HEK293T (cell line): ENCODE results near the gene CCDC134.

Experiments
- CTCF ChIA-PET: fragments of 350-600 bp; formaldehyde crosslinking; extraction: SDS; loops from one replicate; lab custom pipeline; 2021; ENCODE audit warnings: antibody characterized with exemption, inconsistent platforms; lab: Yijun Ruan, JAX
- POLR2A ChIA-PET: fragments of 350-600 bp; formaldehyde crosslinking; extraction: SDS; loops from one replicate; lab custom pipeline; 2020; ENCODE audit warnings: antibody characterized with exemption, inconsistent platforms; lab: Yijun Ruan, JAX
- DNase-seq: peaks from one replicate; pipeline ENCODE4 v3.0.0; 2012; ENCODE audit warnings: mixed read lengths; ENCODE audit errors: extremely low spot score
- ARNT ChIP-seq: fragments of 450-650 bp; IDR thresholded peaks from 2 replicates; pipeline ENCODE4 v1.6.1; 2017; ENCODE audit warnings: mild to moderate bottlenecking
- BHLHE40 ChIP-seq: fragments of 450-650 bp; IDR thresholded peaks from 2 replicates; pipeline ENCODE4 v1.6.1; 2016; ENCODE audit warnings: mild to moderate bottlenecking, moderate library complexity, borderline replicate concordance
- CTBP1 ChIP-seq: fragments of 450-650 bp; IDR thresholded peaks from 2 replicates; pipeline ENCODE4 v1.6.1; 2016; ENCODE audit warnings: borderline replicate concordance
- ELF4 ChIP-seq: fragments of 450-650 bp; IDR thresholded peaks from 2 replicates; pipeline ENCODE4 v1.6.1; 2017; ENCODE audit warnings: antibody characterized with exemption
- FOXA1 ChIP-seq: fragments of 450-650 bp; IDR thresholded peaks from 2 replicates; pipeline ENCODE4 v1.6.1; 2016; ENCODE audit warnings: mild to moderate bottlenecking
- FOXK2 ChIP-seq: fragments of 450-650 bp; IDR thresholded peaks from 2 replicates; pipeline ENCODE4 v1.6.1; 2016; ENCODE audit warnings: mild to moderate bottlenecking
- FOXM1 ChIP-seq: fragments of 450-650 bp; IDR thresholded peaks from 2 replicates; pipeline ENCODE4 v1.6.1; 2017; ENCODE audit warnings: mild to moderate bottlenecking, borderline replicate concordance
- HDGF ChIP-seq: fragments of 450-650 bp; IDR thresholded peaks from 2 replicates; pipeline ENCODE4 v1.6.1; 2017; ENCODE audit warnings: antibody characterized with exemption, borderline replicate concordance
- L3MBTL2 ChIP-seq: fragments of 450-650 bp; conservative IDR thresholded peaks from 2 replicates; pipeline ENCODE4 v1.6.1; 2016; ENCODE audit warnings: mild to moderate bottlenecking
- LEF1 ChIP-seq: fragments of 450-650 bp; IDR thresholded peaks from 2 replicates; pipeline ENCODE4 v1.6.1; 2017; ENCODE audit warnings: mild to moderate bottlenecking, borderline replicate concordance
- NFRKB ChIP-seq: fragments of 450-650 bp; IDR thresholded peaks from 2 replicates; pipeline ENCODE4 v1.6.1; 2016; ENCODE audit warnings: mild to moderate bottlenecking, moderate library complexity
- SP1 ChIP-seq: fragments of 450-650 bp; IDR thresholded peaks from 2 replicates; pipeline ENCODE4 v1.6.1; 2017
- SUZ12 ChIP-seq: fragments of 450-650 bp; IDR thresholded peaks from 2 replicates; pipeline ENCODE4 v1.6.1; 2016; ENCODE audit warnings: mild to moderate bottlenecking
- TARDBP ChIP-seq: fragments of 450-650 bp; IDR thresholded peaks from 2 replicates; pipeline ENCODE4 v1.6.1; 2016
- ZNF384 ChIP-seq: fragments of 450-650 bp; IDR thresholded peaks from 2 replicates; pipeline ENCODE4 v1.6.1; 2016
- TF ChIP-seq, protein P1 (sequence below): fragments of 450-650 bp; IDR thresholded peaks from 2 replicates; pipeline ENCODE4 v1.6.1; 2016

The CCDC134 gene

DNA sequence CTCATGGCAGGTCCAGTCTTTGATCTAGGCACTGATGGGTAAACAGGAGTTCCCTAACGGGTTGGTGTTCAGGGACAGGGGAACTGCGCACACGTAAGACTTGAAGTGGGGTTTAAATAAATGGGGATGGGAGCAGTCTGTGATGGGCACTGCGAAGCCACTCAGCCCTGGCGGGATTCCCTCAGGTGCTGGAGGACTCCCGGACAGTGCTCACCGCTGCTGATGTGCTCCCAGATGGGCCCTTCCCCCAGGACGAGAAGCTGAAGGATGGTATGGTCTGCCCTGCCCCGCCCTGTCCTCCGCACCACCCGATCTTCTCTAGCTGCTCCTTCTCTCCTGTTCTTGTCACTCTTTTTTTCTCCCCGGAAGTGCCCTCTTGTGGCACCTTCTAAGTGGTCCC, 9.5 kb downstream of the CCDC134 start:
- no peak for TF ChIP-seq ARNT
- TF ChIP-seq HDGF: no peak
- no peak for TF ChIP-seq NFRKB
- TF ChIP-seq CTBP1: no peak
- TF ChIP-seq FOXM1: no peak
- TF ChIP-seq L3MBTL2: no peak
- CTCF ChIA-PET: no interaction called here
- POLR2A ChIA-PET: interaction anchor here (4.1 kb wide), 1 partner anchor 10 kb away, joined by 30 read pairs; the partner anchor contains the start of gene CCDC134
- no peak for DNase-seq

DNA sequence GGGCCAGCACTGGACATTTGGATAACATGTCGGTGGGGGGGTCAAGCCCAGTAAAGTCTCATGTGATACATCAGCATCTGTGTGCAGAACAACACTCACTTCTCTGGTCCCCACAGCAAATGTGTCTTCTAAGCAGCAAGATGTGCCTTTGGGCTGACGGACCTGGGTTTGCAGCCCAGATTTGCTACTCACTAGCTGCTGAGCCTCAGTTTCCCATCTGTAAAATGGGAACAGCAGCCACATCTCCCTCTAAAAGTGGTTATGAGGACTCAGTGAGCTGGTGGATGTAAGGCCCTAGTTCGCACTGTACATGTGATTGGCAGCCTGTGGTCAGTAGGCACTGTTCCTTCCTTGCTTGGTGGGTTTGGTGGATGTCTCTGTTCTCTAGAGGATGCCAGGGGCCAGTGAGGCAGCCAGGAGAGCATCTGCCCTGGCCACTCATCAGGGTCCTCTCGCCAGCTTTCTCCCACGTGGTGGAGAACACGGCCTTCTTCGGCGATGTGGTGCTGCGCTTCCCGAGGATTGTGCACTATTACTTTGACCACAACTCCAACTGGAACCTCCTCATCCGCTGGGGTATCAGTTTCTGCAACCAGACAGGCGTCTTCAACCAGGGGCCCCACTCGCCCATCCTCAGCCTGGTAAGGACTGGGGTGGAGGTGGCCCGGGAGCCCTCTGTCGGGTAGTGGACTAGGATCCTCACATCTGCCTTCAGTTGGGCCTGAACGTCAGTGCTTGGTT, 12.5 kb downstream of the CCDC134 start:
- TF ChIP-seq ELF4 (no peak), TARDBP (no peak), HDGF (no peak), ZNF384 (no peak), FOXK2 (no peak), FOXA1 (no peak), CTBP1 (no peak), NFRKB (no peak), SP1 (no peak), ARNT (no peak), FOXM1 (no peak), BHLHE40 (no peak), LEF1 (no peak), SUZ12 (no peak), L3MBTL2 (no peak)
- TF ChIP-seq, protein P1, sequence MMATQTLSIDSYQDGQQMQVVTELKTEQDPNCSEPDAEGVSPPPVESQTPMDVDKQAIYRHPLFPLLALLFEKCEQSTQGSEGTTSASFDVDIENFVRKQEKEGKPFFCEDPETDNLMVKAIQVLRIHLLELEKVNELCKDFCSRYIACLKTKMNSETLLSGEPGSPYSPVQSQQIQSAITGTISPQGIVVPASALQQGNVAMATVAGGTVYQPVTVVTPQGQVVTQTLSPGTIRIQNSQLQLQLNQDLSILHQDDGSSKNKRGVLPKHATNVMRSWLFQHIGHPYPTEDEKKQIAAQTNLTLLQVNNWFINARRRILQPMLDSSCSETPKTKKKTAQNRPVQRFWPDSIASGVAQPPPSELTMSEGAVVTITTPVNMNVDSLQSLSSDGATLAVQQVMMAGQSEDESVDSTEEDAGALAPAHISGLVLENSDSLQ: no peak
- ChIA-PET POLR2A (interaction anchor here (2.7 kb wide), 1 partner anchor 12 kb away, joined by 20 read pairs; the partner anchor contains the start of gene CCDC134), CTCF (no interaction called here)
- DNase-seq: no peak

DNA sequence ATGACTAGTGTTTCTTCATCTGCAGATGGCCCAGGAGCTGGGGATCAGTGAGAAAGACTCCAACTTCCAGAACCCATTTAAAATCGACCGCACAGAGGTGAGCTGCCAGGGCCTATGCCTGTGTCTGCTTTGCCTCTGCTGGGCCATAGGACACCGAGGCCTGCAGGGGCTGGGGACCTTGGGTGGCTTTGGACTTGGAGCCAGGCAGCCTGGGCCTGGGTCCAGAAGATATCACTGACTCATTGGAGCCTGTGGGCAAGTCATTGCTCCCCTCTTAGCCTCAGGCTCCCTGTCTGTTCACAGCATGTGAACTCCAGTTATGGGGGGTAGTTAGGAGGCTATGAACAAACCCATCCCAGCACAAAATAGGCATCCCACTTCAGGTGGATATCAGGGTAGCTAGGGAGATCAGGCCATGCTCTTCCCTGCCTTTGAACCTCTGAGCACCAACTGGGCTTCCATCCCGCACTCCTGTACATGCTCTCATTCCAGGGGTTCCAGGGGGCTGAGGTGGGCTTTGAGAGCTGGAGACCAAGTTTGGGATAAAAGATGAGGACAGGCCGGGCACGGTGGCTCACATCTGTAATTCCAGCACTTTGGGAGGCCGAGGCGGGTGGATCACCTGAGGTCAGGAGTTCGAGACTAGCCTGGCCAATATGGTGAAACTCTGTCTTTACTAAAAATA, 13.4 kb downstream of the CCDC134 start:
- ChIA-PET POLR2A (interaction anchor here (2.7 kb wide), 1 partner anchor 13 kb away, joined by 20 read pairs; the partner anchor contains the start of gene CCDC134), CTCF (interaction anchor here (0.6 kb wide), 1 partner anchor 285 kb away, joined by 3 read pairs; no protein-coding TSS in a partner anchor)
- TF ChIP-seq NFRKB (no peak), FOXM1 (no peak), FOXK2 (no peak), TARDBP (no peak), L3MBTL2 (no peak), SP1 (no peak)
- no peak for DNase-seq

DNA sequence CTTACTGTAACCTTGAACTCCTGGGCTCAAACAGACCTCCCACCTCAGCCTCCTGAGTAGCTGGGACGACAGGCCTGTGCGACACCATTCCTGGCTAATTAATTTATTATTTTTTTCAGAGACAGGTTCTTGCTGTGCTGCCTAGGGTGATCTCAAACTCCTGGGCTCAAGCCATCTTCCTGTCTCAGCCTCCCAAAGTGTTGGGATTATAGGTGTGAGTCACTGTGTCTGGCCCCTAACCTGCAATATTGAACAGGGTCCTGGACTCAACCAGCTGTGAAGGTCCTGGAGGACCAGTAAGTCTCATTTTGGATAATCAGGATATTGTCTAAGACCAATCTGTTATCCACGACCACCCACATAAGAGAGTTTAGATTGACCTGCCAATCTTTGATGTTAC, 15.2 kb downstream of the CCDC134 start:
- no peak for DNase-seq
- ChIA-PET CTCF (no interaction called here), POLR2A (no interaction called here)
- TF ChIP-seq NFRKB (no peak), BHLHE40 (no peak), FOXA1 (no peak), HDGF (no peak), LEF1 (no peak), ARNT (no peak), ELF4 (no peak), FOXM1 (no peak), ZNF384 (no peak), FOXK2 (no peak), SP1 (no peak), CTBP1 (no peak), SUZ12 (no peak), L3MBTL2 (no peak), TARDBP (no peak)
- TF ChIP-seq, protein P1: no peak

DNA sequence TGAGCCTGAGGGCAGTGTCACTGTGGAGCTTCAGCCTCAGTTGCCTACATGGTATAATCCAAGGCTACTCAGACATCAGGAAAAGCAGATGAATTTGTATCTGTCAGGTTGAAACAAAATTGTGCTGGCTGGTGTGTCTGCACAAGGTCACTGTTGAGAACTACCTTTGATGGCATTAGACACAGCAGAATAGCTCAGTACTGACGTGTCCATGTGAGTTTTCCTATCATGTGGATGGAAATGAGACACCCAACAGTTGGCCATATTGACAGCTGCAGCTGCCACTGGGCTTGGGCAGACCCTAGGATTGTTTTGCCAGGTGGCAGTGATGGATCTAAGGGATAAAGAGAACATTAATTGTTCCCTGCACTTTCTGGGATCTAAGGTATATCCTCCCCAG, 15.8 kb downstream of the CCDC134 start:
- POLR2A ChIA-PET: no interaction called here
- DNase-seq: no peak
- TF ChIP-seq, protein P1: no peak
- TF ChIP-seq NFRKB: no peak
- CTCF ChIA-PET: no interaction called here

DNA sequence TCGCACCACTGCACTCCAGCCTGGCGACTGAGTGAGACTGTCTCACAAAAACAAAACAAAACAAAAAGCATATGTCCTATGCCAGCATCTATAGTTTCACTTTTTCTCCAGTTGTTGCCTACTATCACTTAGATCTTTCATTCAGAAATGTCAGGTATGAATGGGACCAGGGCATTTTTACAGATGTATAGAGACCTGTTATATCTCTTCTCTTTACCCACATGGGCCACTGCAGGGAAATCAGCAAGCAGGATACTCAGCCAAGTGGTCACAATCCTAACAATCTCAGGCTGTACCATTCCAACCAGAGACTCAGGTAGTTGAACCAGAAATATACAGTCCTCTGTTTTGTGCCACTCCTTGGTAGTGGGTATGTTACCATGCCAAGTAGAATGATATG, 16.4 kb downstream of the CCDC134 start:
- ChIA-PET POLR2A (no interaction called here), CTCF (no interaction called here)
- DNase-seq: no peak
- TF ChIP-seq HDGF: no peak
- TF ChIP-seq CTBP1: no peak
- TF ChIP-seq ARNT: no peak
- no peak for TF ChIP-seq FOXA1
- TF ChIP-seq SP1: no peak
